ENCODE measurements around the gene CHN2.

- no peak for TF ChIP-seq POLR2AphosphoS5 (IDR thresholded peaks at IDR 0.05)
- TF ChIP-seq CTCF (IDR thresholded peaks at IDR 0.05): no peak
- no peak for TF ChIP-seq POLR2A (IDR thresholded peaks at IDR 0.05; ENCODE audit: low read depth)
Measured at GRCh38 chr7:29468196-29468595, 273.6 kb downstream of the CHN2 start.
